Heart left ventricle (tissue), 16 donors: ENCODE data around the gene ZFAND5. TPM values are rescaled to one million over a fixed set of nuclear protein-coding genes. Genes with fewer than 3 reads are reported as not detected.
A peak's percentile ranks its signal among the peaks of the same experiment; 100 is the strongest.

Source experiments
- ATAC-seq, 4 donors: fragments of 200-7000 bp; cut with Tn5 transposase; one replicate each; pipeline ENCODE4 v1.9.1; 2020 to 2022; ENCODE audit warnings: moderate library complexity in 4 of 4, mild to moderate bottlenecking in 3 of 4, moderate number of reproducible peaks in 1 of 4
- DNase-seq, 5 donors: peaks; one replicate each; pipeline ENCODE4 v3.0.0-alpha.2; 2020
- H3K27ac ChIP-seq, 12 donors: fragments of 200-600 bp; sonication (generic) in 4 of 12; one replicate each; pipeline versions ENCODE4 v1.5.0 to v1.8.0; 2016 to 2022; ENCODE audit warnings: mild to moderate bottlenecking in 2 of 12
- H3K27me3 ChIP-seq, 9 donors: fragments of 200-600 bp; sonication (generic) in 2 of 9; one replicate each; pipeline versions ENCODE4 v1.5.1 to v1.8.0; 2016 to 2022; ENCODE audit warnings: mild to moderate bottlenecking in 3 of 9
- H3K36me3 ChIP-seq, 9 donors: fragments of 200-600 bp; sonication (generic) in 2 of 9; one replicate each; pipeline versions ENCODE4 v1.5.0 to v1.8.0; 2018 to 2022; ENCODE audit warnings: mild to moderate bottlenecking in 2 of 9
- H3K4me1 ChIP-seq, 12 donors: fragments of 200-600 bp; sonication (generic) in 4 of 12; one replicate each; pipeline versions ENCODE4 v1.5.0 to v1.8.0; 2016 to 2022; ENCODE audit warnings: mild to moderate bottlenecking in 3 of 12
- H3K4me3 ChIP-seq, 12 donors: fragments of 200-600 bp; sonication (generic) in 4 of 12; one replicate each; pipeline versions ENCODE4 v1.5.0 to v1.8.0; 2017 to 2022; ENCODE audit warnings: mild to moderate bottlenecking in 9 of 12, moderate library complexity in 4 of 12
- H3K9me3 ChIP-seq, 12 donors: fragments of 200-600 bp; sonication (generic) in 4 of 12; one replicate each; pipeline versions ENCODE4 v1.5.0 to v1.8.0; 2016 to 2022; ENCODE audit warnings: mild to moderate bottlenecking in 1 of 12
- CTCF ChIP-seq, 12 donors: fragments of 200-600 bp; sonication (generic) in 4 of 12; IDR thresholded peaks; one replicate each; pipeline versions ENCODE4 v1.5.0 to v1.8.0; 2018 to 2022; ENCODE audit warnings: antibody characterized with exemption in 12 of 12, mild to moderate bottlenecking in 5 of 12
- POLR2A ChIP-seq, 2 donors: fragments of 450-650 bp; IDR thresholded peaks; one replicate each; pipeline ENCODE4 v1.6.1; 2017; ENCODE audit warnings: antibody characterized with exemption in 2 of 2, mild to moderate bottlenecking in 2 of 2, moderate library complexity in 2 of 2
- WGBS, 4 donors: extraction: QIAGEN DNeasy Blood & Tissue Kit in 2 of 4; methylation state at CpG; one replicate each; pipeline versions ENCODE4 v1.1.5 to v1.1.7; 2013 to 2018; 5-methylcytosine and 5-hydroxymethylcytosine counted together
- intact Hi-C, 10 donors: fragments of 100-400 bp; cut with DNase I; formaldehyde crosslinking; loops; one replicate each; pipeline versions ENCODE4 v1.11.1 to v1.14.2; 2022
- polyA plus RNA-seq, 2 donors: library from polyadenylated mRNA; stranded (reverse); fragments of 200-250 nt; gene quantifications; one replicate each; pipeline ENCODE4 v1.2.3, GENCODE V29; 2013
- total RNA-seq, 9 donors: library from RNA; depleted of rRNA in 2 of 9; stranded (reverse); fragments of >200 nt in 2 of 9; fragmentation: NEBNext Ultra II Directional in 3 of 9; extraction: Animal tissue kit (Norgen Biotek cat#: 25700) in 3 of 9; gene quantifications; one replicate each; pipeline versions ENCODE4 v1.1.0 to v1.2.4, GENCODE V29; 2016 to 2023
- donor health status: ischemic (EF 13 %, LVEDD 7.1; RV severe dilation, severe dysfunction).
- donor health status: healthy with polysubstance abuse.
- donor health status: DM: no; HTN: yes; CAD: no.
- donor health status: DM: no; HTN: no; CAD: no.
- donor health status: ischemic (EF 25% LVEDD 6.9; RV normal size, moderate dysfunction).
- donor health status: ischemic (EF 25% LVEDD 5.7; RV mildly dilated, moderate dysfunction).
- donor health status: healthy.
- donor health status: DM: yes; HTN: yes; CAD: no.
- donor health status: ischemic (EF 35%, LVEDD 5.7; RV mildly dilated, moderate dysfunction).
- donor health status: nonischemic (EF 11% LVEDD 7.7; RV severe dilation, severe dysfunction).
- donor health status: DM: yes; HTN: yes; CAD: no.
- donor health status: PGD.
- donor health status: ischemic (EF 29% LVEDD 5.4; RV normal size, mild dysfunction).
- donor health status: nonischemic (EF 23%, LVEDD 6.1; RV moderate dilation, normal function).

Gene ZFAND5
- total and polyA plus RNA-seq, 11 donors = 99.1 to 275 (median 157) TPM

- peaks cover 9 to 72% (median 50%) of the 10 kb centered on the region in 12 donors for H3K4me1 ChIP-seq
Observed at GRCh38 chr9:72362118-72362531, 2.9 kb downstream of the ZFAND5 start.

GRCh38 chr9:72361217-72361616 is 3.8 kb downstream of the ZFAND5 start:
- Histone ChIP-seq H3K9me3 (no peaks in the 10 kb centered on the region), H3K27me3 (no peaks in the 10 kb centered on the region), H3K36me3 (peaks cover 0 to 53% (median 45%) of the 10 kb centered on the region in 9 donors), H3K4me3 (peak overlapping the region in 11 of 12 donors; percentile 86 to 96 (median 91)), H3K27ac (peak overlapping the region in 10 of 12 donors; percentile 99 to 100 (median 100)), H3K4me1 (peaks cover 9 to 76% (median 56%) of the 10 kb centered on the region in 12 donors)
- WGBS, 4 donors = 10 to 20% (median 12%) methylated on average over 3 of the region's 3 CpGs
- no peak for ATAC-seq
- DNase-seq = no peak
- intact Hi-C loops = loop anchor here in 7 of 10 donors (5.0 to 10.0 kb wide), 9 partner anchors 54 to 1946 kb away; partner anchors contain the start of genes KLF9 (in 2 of the 7), ABHD17B (in 1 of the 7), ANXA1 (in 1 of the 7) and C9orf85 (in 1 of the 7)
- TF ChIP-seq POLR2A (IDR thresholded peaks at IDR 0.05) (no peak), CTCF (IDR thresholded peaks at IDR 0.05) (no peak)

More at GRCh38 chr9:72362118-72362531, 2.9 kb downstream of the ZFAND5 start:
- peaks cover 0 to 44% (median 36%) of the 10 kb centered on the region in 9 donors for H3K36me3 ChIP-seq
- H3K27ac ChIP-seq = peak overlapping the region; percentile 99 to 100 (median 100)
- no peaks in the 10 kb centered on the region for H3K9me3 ChIP-seq
- DNase-seq = no peak
- peak overlapping the region; percentile 15 to 96 (median 91) for H3K4me3 ChIP-seq
- ATAC-seq = no peak
- intact Hi-C loops = loop anchor here in 7 of 10 donors (2.0 to 10.0 kb wide), 11 partner anchors 55 to 1947 kb away; partner anchors contain the start of genes KLF9 (in 2 of the 7), ABHD17B (in 1 of the 7), ANXA1 (in 1 of the 7) and C9orf85 (in 1 of the 7)
- no peaks in the 10 kb centered on the region for H3K27me3 ChIP-seq
- WGBS, 4 donors = 3 to 11% (median 8%) methylated on average over 2 of the region's 2 CpGs
- TF ChIP-seq CTCF (IDR thresholded peaks at IDR 0.05) (no peak), POLR2A (IDR thresholded peaks at IDR 0.05) (no peak)

GRCh38 chr9:72360324-72360723 is 4.7 kb downstream of the ZFAND5 start:
- Histone ChIP-seq H3K9me3 (no peaks in the 10 kb centered on the region), H3K27me3 (no peaks in the 10 kb centered on the region), H3K36me3 (peaks cover 0 to 62% (median 54%) of the 10 kb centered on the region in 9 donors), H3K27ac (peak overlapping the region in 5 of 12 donors; percentile 99 to 100 (median 100)), H3K4me3 (peak overlapping the region in 8 of 12 donors; percentile 1 to 94 (median 90)), H3K4me1 (peaks cover 9 to 78% (median 62%) of the 10 kb centered on the region in 12 donors)
- TF ChIP-seq POLR2A (IDR thresholded peaks at IDR 0.05) (no peak), CTCF (IDR thresholded peaks at IDR 0.05) (no peak)
- no peak for DNase-seq
- ATAC-seq = no peak
- intact Hi-C loops = loop anchor here in 7 of 10 donors (5.0 to 10.0 kb wide), 9 partner anchors 53 to 1946 kb away; partner anchors contain the start of genes KLF9 (in 2 of the 7), ABHD17B (in 1 of the 7), ANXA1 (in 1 of the 7) and C9orf85 (in 1 of the 7)

- H3K4me3 ChIP-seq = no peak overlapping the region
- peaks cover 11 to 80% (median 64%) of the 10 kb centered on the region in 12 donors for H3K4me1 ChIP-seq
- intact Hi-C loops = loop anchor here in 4 of 10 donors (5.0 to 10.0 kb wide), 6 partner anchors 49 to 239 kb away; no protein-coding TSS in a partner anchor
- peak in 1 of 4 donors; percentile 13 for ATAC-seq
- no peaks in the 10 kb centered on the region for H3K9me3 ChIP-seq
- TF ChIP-seq CTCF (IDR thresholded peaks at IDR 0.05) = no peak
- no peak for TF ChIP-seq POLR2A (IDR thresholded peaks at IDR 0.05)
- H3K27ac ChIP-seq = peak overlapping the region in 4 of 12 donors; percentile 11 to 59 (median 27)
- peaks cover 0 to 97% (median 94%) of the 10 kb centered on the region in 9 donors for H3K36me3 ChIP-seq
- 24 to 35% (median 29%) methylated on average over 8 of the region's 8 CpGs for WGBS, 4 donors
- DNase-seq = no peak
- H3K27me3 ChIP-seq = no peaks in the 10 kb centered on the region
Observed at GRCh38 chr9:72356041-72356582, 8.9 kb downstream of the ZFAND5 start.
